B cell (primary cell): ENCODE data around the gene NFIB. TPM values are rescaled to one million over a fixed set of nuclear protein-coding genes. Genes with fewer than 3 reads are reported as not detected.
A peak's percentile ranks its signal among the peaks of the same experiment; 100 is the strongest.

ENCODE experiments used
- ATAC-seq: fragments of 200-7000 bp; cut with Tn5 transposase; one replicate; pipeline ENCODE4 v1.10.0; 2021; ENCODE audit warnings: low read depth, mild to moderate bottlenecking, moderate number of reproducible peaks, moderate library complexity
- CTCF ChIA-PET: fragments of 350-600 bp; sonication (Branson Sonifier 250); formaldehyde crosslinking; loops from one replicate; lab custom pipeline; 2021; ENCODE audit warnings: antibody characterized with exemption, inconsistent platforms; lab: Charles Lee
- POLR2A ChIA-PET: fragments of 350-600 bp; sonication (Branson Sonifier 250); formaldehyde crosslinking; loops from one replicate; lab custom pipeline; 2021; ENCODE audit warnings: antibody characterized with exemption; lab: Charles Lee
- DNase-seq: peaks from one replicate; pipeline ENCODE4 v3.0.0; 2013
- H2AFZ ChIP-seq: 2 replicates; pipeline ENCODE4 v1.6.1; 2012; ENCODE audit warnings: mild to moderate bottlenecking, low read depth, low read length; ENCODE audit not compliant: insufficient read depth, poor library complexity, severe bottlenecking
- H3K27ac ChIP-seq, 2 donors: 1 replicate in 1 of 2; 2 replicates in 1 of 2; pipeline ENCODE4 v1.5.1; 2012 to 2013; ENCODE audit warnings: low read length in 2 of 2, mild to moderate bottlenecking in 2 of 2, moderate library complexity in 1 of 2
- H3K27me3 ChIP-seq, 4 experiments: fragments of 200-600 bp in 1 of 4; sonication (generic) in 1 of 4; replicated peaks in 1 of 4; 1 replicate in 2 of 4; 2 replicates in 2 of 4; pipeline versions ENCODE4 v1.6.1 to v1.7.0; 2013 to 2016; ENCODE audit warnings: low read length in 3 of 4, mild to moderate bottlenecking in 2 of 4, mixed read lengths in 1 of 4, moderate library complexity in 1 of 4; ENCODE audit not compliant: insufficient read depth in 4 of 4, control insufficient read depth in 3 of 4; ENCODE audit errors: control extremely low read depth in 1 of 4
- H3K36me3 ChIP-seq, 2 experiments: replicated peaks in 1 of 2; 1 replicate in 1 of 2; 2 replicates in 1 of 2; pipeline versions ENCODE4 v1.6.1 to v1.7.1; 2013; ENCODE audit warnings: low read length in 1 of 2; ENCODE audit not compliant: insufficient read depth in 2 of 2, control insufficient read depth in 1 of 2; ENCODE audit errors: control extremely low read depth in 1 of 2, extremely low read depth in 1 of 2
- H3K4me1 ChIP-seq, 2 donors: fragments of 200-600 bp in 1 of 2; sonication (generic) in 1 of 2; 1 replicate in 1 of 2; 2 replicates in 1 of 2; pipeline versions ENCODE4 v1.5.1 to v1.6.1; 2013 to 2017; ENCODE audit warnings: low read length in 2 of 2; ENCODE audit not compliant: control insufficient read depth in 2 of 2, insufficient read depth in 2 of 2
- H3K4me2 ChIP-seq: replicated peaks from 2 replicates; pipeline ENCODE3; 2012; ENCODE audit warnings: mild to moderate bottlenecking, low read depth, low read length; ENCODE audit not compliant: poor library complexity, severe bottlenecking
- H3K4me3 ChIP-seq, 5 experiments: fragments of 200-600 bp in 1 of 5; sonication (generic) in 1 of 5; 1 replicate in 3 of 5; 2 replicates in 2 of 5; pipeline versions ENCODE4 v1.5.1 to v1.7.0; 2011 to 2016; ENCODE audit warnings: low read length in 4 of 5, mild to moderate bottlenecking in 4 of 5, low read depth in 2 of 5, control low read depth in 1 of 5, moderate library complexity in 1 of 5; ENCODE audit not compliant: insufficient read depth in 1 of 5; ENCODE audit errors: control extremely low read depth in 1 of 5, extremely low read depth in 1 of 5
- H3K79me2 ChIP-seq: fragments of 200-600 bp; sonication (generic); one replicate; pipeline ENCODE4 v1.6.0; 2016; ENCODE audit warnings: low read length; ENCODE audit not compliant: control insufficient read depth, insufficient read depth
- H3K9ac ChIP-seq: fragments of 200-600 bp; sonication (generic); 2 replicates; pipeline ENCODE4 v1.6.1; 2017; ENCODE audit warnings: mild to moderate bottlenecking, low read length, moderate library complexity
- H3K9me3 ChIP-seq, 3 donors: one replicate each; pipeline versions ENCODE4 v1.6.1 to v1.7.1; 2013; ENCODE audit warnings: low read length in 2 of 3; ENCODE audit not compliant: control insufficient read depth in 2 of 3, insufficient read depth in 1 of 3; ENCODE audit errors: control extremely low read depth in 1 of 3
- H4K20me1 ChIP-seq: 2 replicates; pipeline ENCODE4 v1.6.0; 2012; ENCODE audit warnings: mild to moderate bottlenecking, low read length; ENCODE audit not compliant: insufficient read depth, control insufficient read depth, poor library complexity, severe bottlenecking
- H3K27ac Mint-ChIP-seq: one replicate; pipeline ENCODE4 v1.8.0; 2021; ENCODE audit warnings: mixed read lengths
- H3K27me3 Mint-ChIP-seq: one replicate; pipeline ENCODE4 v1.8.0; 2021; ENCODE audit warnings: mixed read lengths
- H3K4me1 Mint-ChIP-seq: one replicate; pipeline ENCODE4 v1.8.0; 2021; ENCODE audit warnings: mixed read lengths
- H3K4me3 Mint-ChIP-seq: one replicate; pipeline ENCODE4 v1.8.0; 2021; ENCODE audit warnings: mixed read lengths
- H3K9me3 Mint-ChIP-seq: one replicate; pipeline ENCODE4 v1.8.0; 2022; ENCODE audit warnings: mixed read lengths; ENCODE audit not compliant: insufficient read depth
- EZH2 ChIP-seq: IDR thresholded peaks from 2 replicates; pipeline ENCODE4 v1.6.1; 2012; ENCODE audit warnings: borderline replicate concordance, low read depth, mild to moderate bottlenecking, moderate library complexity, low read length; ENCODE audit not compliant: insufficient read depth, poor library complexity, severe bottlenecking
- WGBS: methylation state at CpG from one replicate; pipeline ENCODE4 v1.1.5; 2013; ENCODE audit warnings: missing lambda C conversion rate; ENCODE audit not compliant: insufficient coverage; 5-methylcytosine and 5-hydroxymethylcytosine counted together
- intact Hi-C: fragments of 100-400 bp; cut with micrococcal nuclease; formaldehyde crosslinking; loops from one replicate; pipeline ENCODE4 v1.10.0; 2022
- polyA plus RNA-seq: library from polyadenylated mRNA; depleted of rRNA; stranded (reverse); fragments of >200 nt; gene quantifications from 2 replicates; pipeline ENCODE4 v1.2.3, GENCODE V29; 2012
- total RNA-seq, 2 donors: library from RNA; stranded (reverse); fragments of 120-200 nt in 1 of 2; gene quantifications; 1 replicate in 1 of 2; 2 replicates in 1 of 2; pipeline versions ENCODE4 v1.2.3 to v1.2.4, GENCODE V29; 2013 to 2022
- TF ChIP-seq, protein P1 (sequence below): fragments of 200-600 bp; IDR thresholded peaks from one replicate; pipeline ENCODE4 v1.8.0; 2022; ENCODE audit warnings: antibody characterized with exemption, mild to moderate bottlenecking

NFIB gene
- total and polyA plus RNA-seq, 2 donors (not counting 1 experiment from before 2014, with no cell fraction given), result not detected

GRCh38 chr9:14323083-14323971, 9.4 kb upstream of the NFIB start:
- no CpG with 5 or more reads among the region's 17 CpGs for WGBS
- no peaks in the 10 kb centered on the region for H4K20me1 ChIP-seq
- intact Hi-C loops, result no loop called here
- TF ChIP-seq EZH2, result no peak
- TF ChIP-seq, protein P1, sequence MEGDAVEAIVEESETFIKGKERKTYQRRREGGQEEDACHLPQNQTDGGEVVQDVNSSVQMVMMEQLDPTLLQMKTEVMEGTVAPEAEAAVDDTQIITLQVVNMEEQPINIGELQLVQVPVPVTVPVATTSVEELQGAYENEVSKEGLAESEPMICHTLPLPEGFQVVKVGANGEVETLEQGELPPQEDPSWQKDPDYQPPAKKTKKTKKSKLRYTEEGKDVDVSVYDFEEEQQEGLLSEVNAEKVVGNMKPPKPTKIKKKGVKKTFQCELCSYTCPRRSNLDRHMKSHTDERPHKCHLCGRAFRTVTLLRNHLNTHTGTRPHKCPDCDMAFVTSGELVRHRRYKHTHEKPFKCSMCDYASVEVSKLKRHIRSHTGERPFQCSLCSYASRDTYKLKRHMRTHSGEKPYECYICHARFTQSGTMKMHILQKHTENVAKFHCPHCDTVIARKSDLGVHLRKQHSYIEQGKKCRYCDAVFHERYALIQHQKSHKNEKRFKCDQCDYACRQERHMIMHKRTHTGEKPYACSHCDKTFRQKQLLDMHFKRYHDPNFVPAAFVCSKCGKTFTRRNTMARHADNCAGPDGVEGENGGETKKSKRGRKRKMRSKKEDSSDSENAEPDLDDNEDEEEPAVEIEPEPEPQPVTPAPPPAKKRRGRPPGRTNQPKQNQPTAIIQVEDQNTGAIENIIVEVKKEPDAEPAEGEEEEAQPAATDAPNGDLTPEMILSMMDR, result no peak
- H3K4me3 ChIP-seq, result peak overlapping the region; percentile 22 to 73 (median 61)
- H3K4me1 ChIP-seq, result peaks cover 3 to 9% of the 10 kb centered on the region in 2 donors
- peak overlapping the region; percentile 88 for H2AFZ ChIP-seq
- POLR2A ChIA-PET, result no interaction called here
- H3K27ac ChIP-seq, result no peak overlapping the region
- peak overlapping the region; percentile 77 for H3K9ac ChIP-seq
- Mint-ChIP-seq H3K4me1 (peaks cover 13% of the 10 kb centered on the region), H3K27me3 (peaks cover 32% of the 10 kb centered on the region), H3K4me3 (peak overlapping the region; percentile 94), H3K27ac (peak overlapping the region; percentile 57), H3K9me3 (no peaks in the 10 kb centered on the region)
- no peaks in the 10 kb centered on the region for H3K79me2 ChIP-seq
- peaks cover 0 to 9% (median 5%) of the 10 kb centered on the region in 4 experiments for H3K27me3 ChIP-seq
- peaks cover 0 to 3% (median 1%) of the 10 kb centered on the region in 3 donors for H3K9me3 ChIP-seq
- no peaks in the 10 kb centered on the region for H3K36me3 ChIP-seq
- H3K4me2 ChIP-seq, result peak overlapping the region; percentile 90
- CTCF ChIA-PET, result no interaction called here
- ATAC-seq (no peak), DNase-seq (no peak)
